ENCODE data around the gene FJX1.

FJX1 gene

GRCh38 chr11:35617316-35617686 lies 959 bp upstream of the FJX1 start:
- TF ChIP-seq CTCF (conservative IDR thresholded peaks at IDR 0.05): no peak
- H3K27ac ChIP-seq: peak overlapping the region; percentile 88

- H3K27ac ChIP-seq: peak overlapping the region; percentile 88
- no peak for TF ChIP-seq CTCF (conservative IDR thresholded peaks at IDR 0.05)
These were observed 346 bp downstream of the FJX1 start for GRCh38 chr11:35618497-35619115.

- TF ChIP-seq CTCF (conservative IDR thresholded peaks at IDR 0.05): peak; percentile 36
- peak overlapping the region; percentile 88 for H3K27ac ChIP-seq
These were observed 1.0 kb downstream of the FJX1 start for GRCh38 chr11:35619116-35619854.

- peak overlapping the region; percentile 88 for H3K27ac ChIP-seq
- peak; percentile 0; the same call in 1 of the 2 replicates for TF ChIP-seq CTCF (conservative IDR thresholded peaks at IDR 0.05)
These were observed 1.8 kb downstream of the FJX1 start for GRCh38 chr11:35619855-35620640.

- H3K27ac ChIP-seq: peak overlapping the region; percentile 88
These were observed 2.5 kb downstream of the FJX1 start for GRCh38 chr11:35620795-35621194.

GRCh38 chr11:35621620-35622019 lies 3.4 kb downstream of the FJX1 start:
- peak overlapping the region; percentile 88 for H3K27ac ChIP-seq
- no peak for TF ChIP-seq CTCF (conservative IDR thresholded peaks at IDR 0.05)

More at GRCh38 chr11:35620795-35621194, 2.5 kb downstream of the FJX1 start:
- no peak for TF ChIP-seq CTCF (conservative IDR thresholded peaks at IDR 0.05)

GRCh38 chr11:35622070-35622469 lies 3.8 kb downstream of the FJX1 start:
- peak overlapping the region; percentile 88; the same call in 1 of the 2 replicates for H3K27ac ChIP-seq
- TF ChIP-seq CTCF (conservative IDR thresholded peaks at IDR 0.05): no peak
